Calu3 (cell line): ENCODE data around the gene BMP7. TPM values are rescaled to one million over a fixed set of nuclear protein-coding genes. Genes with fewer than 3 reads are reported as not detected.

Experiments used
- BruUV-seq: library from RNA; stranded (reverse); fragments of 400-500 nt; replicated peaks from 2 replicates; lab custom pipeline; 2021; lab: Mats Ljungman, UMichigan
- CTCF ChIA-PET: fragments of 300-600 bp; sonication (Branson Sonifier 250); formaldehyde crosslinking; loops from one replicate; lab custom pipeline; 2022; ENCODE audit warnings: antibody characterized with exemption; lab: Charles Lee
- DNase-seq: peaks from one replicate; pipeline ENCODE4 v3.0.0; 2022
- H3K27ac Mint-ChIP-seq: one replicate; pipeline ENCODE4 v1.8.0; 2022; ENCODE audit warnings: mixed read lengths; ENCODE audit not compliant: unreplicated experiment
- H3K27me3 Mint-ChIP-seq: one replicate; pipeline ENCODE4 v1.8.0; 2022; ENCODE audit warnings: mixed read lengths; ENCODE audit not compliant: unreplicated experiment
- H3K36me3 Mint-ChIP-seq: one replicate; pipeline ENCODE4 v1.8.0; 2022; ENCODE audit warnings: mild to moderate bottlenecking, moderate library complexity, mixed read lengths; ENCODE audit not compliant: insufficient read depth, unreplicated experiment
- H3K4me1 Mint-ChIP-seq: one replicate; pipeline ENCODE4 v1.8.0; 2022; ENCODE audit warnings: mild to moderate bottlenecking, low read depth, mixed read lengths; ENCODE audit not compliant: unreplicated experiment
- H3K4me3 Mint-ChIP-seq: one replicate; pipeline ENCODE4 v1.8.0; 2022; ENCODE audit warnings: mild to moderate bottlenecking, low read depth, moderate library complexity, mixed read lengths; ENCODE audit not compliant: unreplicated experiment
- H3K9me3 Mint-ChIP-seq: one replicate; pipeline ENCODE4 v1.8.0; 2022; ENCODE audit warnings: low read depth, mixed read lengths; ENCODE audit not compliant: unreplicated experiment
- CTCF ChIP-seq: fragments of 200-600 bp; IDR thresholded peaks from one replicate; pipeline ENCODE4 v1.8.0; 2022; ENCODE audit warnings: antibody characterized with exemption; ENCODE audit not compliant: unreplicated experiment
- intact Hi-C: fragments of 100-400 bp; cut with micrococcal nuclease; formaldehyde crosslinking; loops from one replicate; pipeline ENCODE4 v1.10.0; 2022; ENCODE audit not compliant: unreplicated experiment
- total RNA-seq: library from RNA; stranded (reverse); gene quantifications from 2 replicates; pipeline ENCODE4 v1.2.3, GENCODE V29; 2022

BMP7 gene
- total RNA-seq, 1 experiment from 2014 or later, result not detected

GRCh38 chr20:57205606-57206219 is 60.7 kb downstream of the BMP7 start:
- TF ChIP-seq CTCF, result no peak
- DNase-seq, result no peak
- no peak overlapping the region for H3K27ac Mint-ChIP-seq

GRCh38 chr20:57203986-57204385 is 62.5 kb downstream of the BMP7 start:
- CTCF ChIA-PET, result no interaction called here
- H3K4me1 Mint-ChIP-seq, result peaks cover 8% of the 10 kb centered on the region
- H3K9me3 Mint-ChIP-seq, result no peaks in the 10 kb centered on the region
- intact Hi-C loops, result no loop called here
- no peak overlapping the region for H3K27ac Mint-ChIP-seq
- no peaks in the 10 kb centered on the region for H3K36me3 Mint-ChIP-seq
- TF ChIP-seq CTCF, result no peak
- peaks cover 84% of the 10 kb centered on the region for H3K27me3 Mint-ChIP-seq
- no peak overlapping the region for H3K4me3 Mint-ChIP-seq
- BruUV-seq, result no TSS peak
- DNase-seq, result no peak

More at GRCh38 chr20:57205606-57206219, 60.7 kb downstream of the BMP7 start:
- Mint-ChIP-seq H3K36me3 (no peaks in the 10 kb centered on the region), H3K9me3 (no peaks in the 10 kb centered on the region), H3K27me3 (peaks cover 69% of the 10 kb centered on the region), H3K4me3 (no peak overlapping the region), H3K4me1 (peaks cover 19% of the 10 kb centered on the region)
- CTCF ChIA-PET, result no interaction called here
- intact Hi-C loops, result no loop called here
- BruUV-seq, result no TSS peak

- BruUV-seq, result no TSS peak
- H3K27me3 Mint-ChIP-seq, result peaks cover 90% of the 10 kb centered on the region
- CTCF ChIA-PET, result no interaction called here
Measured at GRCh38 chr20:57203204-57203603, 63.2 kb downstream of the BMP7 start.

GRCh38 chr20:57202309-57202708 is 64.1 kb downstream of the BMP7 start:
- no TSS peak for BruUV-seq
- no peak overlapping the region for H3K4me3 Mint-ChIP-seq
- DNase-seq, result no peak
- CTCF ChIA-PET, result no interaction called here
- no peak for TF ChIP-seq CTCF
- H3K4me1 Mint-ChIP-seq, result peaks cover 7% of the 10 kb centered on the region
- H3K36me3 Mint-ChIP-seq, result no peaks in the 10 kb centered on the region
- no peaks in the 10 kb centered on the region for H3K9me3 Mint-ChIP-seq
- H3K27me3 Mint-ChIP-seq, result peaks cover 97% of the 10 kb centered on the region
- H3K27ac Mint-ChIP-seq, result no peak overlapping the region
- intact Hi-C loops, result no loop called here

More at GRCh38 chr20:57203204-57203603, 63.2 kb downstream of the BMP7 start:
- no peak for TF ChIP-seq CTCF
- Mint-ChIP-seq H3K36me3 (no peaks in the 10 kb centered on the region), H3K4me3 (no peak overlapping the region), H3K4me1 (peaks cover 8% of the 10 kb centered on the region), H3K27ac (no peak overlapping the region), H3K9me3 (no peaks in the 10 kb centered on the region)
- no peak for DNase-seq
- intact Hi-C loops, result no loop called here
